Astrocyte of the cerebellum (primary cell): ENCODE measurements around the gene NBEAL1.
"Not testable (repeated sequence)": the region's sequence is repeated elsewhere in the genome, so short reads cannot be mapped to it uniquely, and the experiment has no call there.

Source experiments
- DNase-seq: peaks from one replicate; pipeline ENCODE4 v3.0.0-alpha.2; 2011; ENCODE audit warnings: low read depth
- H3K4me3 ChIP-seq: 2 replicates; pipeline ENCODE4 v1.5.1; 2011; ENCODE audit warnings: mild to moderate bottlenecking, low read depth, low read length, moderate library complexity
- in situ Hi-C: cut with HindIII; loops from 2 replicates; pipeline ENCODE4 v1.10.0; 2017; ENCODE audit warnings: low sequenced_read_pairs
- TF ChIP-seq, protein P1 (sequence below): IDR thresholded peaks from 2 replicates; pipeline ENCODE4 v1.5.1; 2012; ENCODE audit warnings: low read length, low read depth, moderate library complexity, mild to moderate bottlenecking; ENCODE audit errors: missing control alignments

The NBEAL1 gene

DNA sequence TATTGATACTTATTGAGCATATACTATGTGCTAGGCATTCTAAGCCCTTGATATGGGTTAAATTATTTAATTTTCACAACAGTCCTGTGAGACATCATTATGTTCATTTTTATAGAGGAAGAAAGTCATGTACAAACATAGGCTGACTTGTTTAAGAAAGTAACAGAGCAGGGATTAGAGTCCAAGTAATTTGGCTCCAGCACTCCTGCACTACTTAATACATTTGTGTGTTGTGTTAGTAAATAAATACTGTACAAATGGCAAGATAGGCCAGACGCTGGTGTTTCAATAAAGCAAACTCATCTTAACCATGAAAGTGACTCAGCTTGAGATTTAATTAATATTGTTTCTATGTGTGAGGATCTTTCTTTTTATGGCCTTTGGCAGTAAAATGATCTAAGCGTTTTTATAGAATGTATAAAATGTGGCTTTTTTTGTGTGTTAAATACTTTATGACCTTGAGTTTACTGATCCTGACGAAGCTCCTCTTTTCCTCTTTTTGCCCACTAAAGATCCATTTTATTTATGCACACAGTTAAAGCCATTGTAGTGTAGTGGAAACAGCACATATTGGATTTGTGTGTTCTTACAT lies 21.3 kb downstream of the NBEAL1 start:
- in situ Hi-C loops, result no loop called here
- no peak overlapping the region for H3K4me3 ChIP-seq
- no peak for DNase-seq
- TF ChIP-seq, protein P1, sequence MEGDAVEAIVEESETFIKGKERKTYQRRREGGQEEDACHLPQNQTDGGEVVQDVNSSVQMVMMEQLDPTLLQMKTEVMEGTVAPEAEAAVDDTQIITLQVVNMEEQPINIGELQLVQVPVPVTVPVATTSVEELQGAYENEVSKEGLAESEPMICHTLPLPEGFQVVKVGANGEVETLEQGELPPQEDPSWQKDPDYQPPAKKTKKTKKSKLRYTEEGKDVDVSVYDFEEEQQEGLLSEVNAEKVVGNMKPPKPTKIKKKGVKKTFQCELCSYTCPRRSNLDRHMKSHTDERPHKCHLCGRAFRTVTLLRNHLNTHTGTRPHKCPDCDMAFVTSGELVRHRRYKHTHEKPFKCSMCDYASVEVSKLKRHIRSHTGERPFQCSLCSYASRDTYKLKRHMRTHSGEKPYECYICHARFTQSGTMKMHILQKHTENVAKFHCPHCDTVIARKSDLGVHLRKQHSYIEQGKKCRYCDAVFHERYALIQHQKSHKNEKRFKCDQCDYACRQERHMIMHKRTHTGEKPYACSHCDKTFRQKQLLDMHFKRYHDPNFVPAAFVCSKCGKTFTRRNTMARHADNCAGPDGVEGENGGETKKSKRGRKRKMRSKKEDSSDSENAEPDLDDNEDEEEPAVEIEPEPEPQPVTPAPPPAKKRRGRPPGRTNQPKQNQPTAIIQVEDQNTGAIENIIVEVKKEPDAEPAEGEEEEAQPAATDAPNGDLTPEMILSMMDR, result no peak

- DNase-seq, result no peak
- in situ Hi-C loops, result no loop called here
- TF ChIP-seq, protein P1, result no peak
- H3K4me3 ChIP-seq, result no peak overlapping the region
Observed at GRCh38 chr2:203037026-203037425, 22.4 kb downstream of the NBEAL1 start.

- in situ Hi-C loops, result no loop called here
- TF ChIP-seq, protein P1, result no peak
- no peak for DNase-seq
- H3K4me3 ChIP-seq, result no peak overlapping the region
Observed at GRCh38 chr2:203038586-203038985, 23.9 kb downstream of the NBEAL1 start.

GRCh38 chr2:203039211-203039610 lies 24.5 kb downstream of the NBEAL1 start:
- H3K4me3 ChIP-seq, DNase-seq, in situ Hi-C loops: not testable (repeated sequence)

GRCh38 chr2:203040966-203041521 lies 26.4 kb downstream of the NBEAL1 start:
- no peak for DNase-seq
- no peak overlapping the region for H3K4me3 ChIP-seq
- in situ Hi-C loops, result no loop called here
- TF ChIP-seq, protein P1, result no peak

GRCh38 chr2:203042178-203042577 lies 27.5 kb downstream of the NBEAL1 start:
- in situ Hi-C loops, result no loop called here
- TF ChIP-seq, protein P1, result no peak
- DNase-seq, result no peak
- H3K4me3 ChIP-seq, result no peak overlapping the region

DNA sequence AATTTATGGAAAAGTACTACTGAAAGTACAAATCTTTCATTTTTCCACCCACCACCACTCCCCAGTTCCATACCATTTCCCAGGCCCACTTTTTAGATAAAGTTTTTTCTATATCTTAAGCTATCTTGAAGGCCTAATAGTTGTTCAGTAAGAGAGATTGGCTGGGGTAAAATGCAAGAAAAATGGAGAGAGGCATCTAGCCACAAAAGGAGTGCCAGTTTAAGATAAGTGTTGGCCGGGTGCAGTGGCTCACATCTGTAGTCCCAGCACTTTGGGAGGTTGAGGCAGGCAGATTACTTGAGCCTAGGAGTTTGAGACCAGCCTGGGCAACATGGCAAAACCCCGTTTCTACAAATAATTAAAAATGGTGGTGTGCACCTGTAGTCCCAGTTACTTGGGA lies 28.6 kb downstream of the NBEAL1 start:
- TF ChIP-seq, protein P1, result no peak
- no peak overlapping the region for H3K4me3 ChIP-seq
- no peak for DNase-seq
- in situ Hi-C loops, result no loop called here
